GM20431 (cell line): ENCODE data around the gene ERP27.

Experiments
- in situ Hi-C: fragments of 300-500 bp; cut with MseI, MboI; formaldehyde crosslinking; loops from one replicate; pipeline ENCODE4 v1.15.0; 2020; ENCODE audit warnings: low sequenced_read_pairs; ENCODE audit not compliant: unreplicated experiment

The ERP27 gene

DNA sequence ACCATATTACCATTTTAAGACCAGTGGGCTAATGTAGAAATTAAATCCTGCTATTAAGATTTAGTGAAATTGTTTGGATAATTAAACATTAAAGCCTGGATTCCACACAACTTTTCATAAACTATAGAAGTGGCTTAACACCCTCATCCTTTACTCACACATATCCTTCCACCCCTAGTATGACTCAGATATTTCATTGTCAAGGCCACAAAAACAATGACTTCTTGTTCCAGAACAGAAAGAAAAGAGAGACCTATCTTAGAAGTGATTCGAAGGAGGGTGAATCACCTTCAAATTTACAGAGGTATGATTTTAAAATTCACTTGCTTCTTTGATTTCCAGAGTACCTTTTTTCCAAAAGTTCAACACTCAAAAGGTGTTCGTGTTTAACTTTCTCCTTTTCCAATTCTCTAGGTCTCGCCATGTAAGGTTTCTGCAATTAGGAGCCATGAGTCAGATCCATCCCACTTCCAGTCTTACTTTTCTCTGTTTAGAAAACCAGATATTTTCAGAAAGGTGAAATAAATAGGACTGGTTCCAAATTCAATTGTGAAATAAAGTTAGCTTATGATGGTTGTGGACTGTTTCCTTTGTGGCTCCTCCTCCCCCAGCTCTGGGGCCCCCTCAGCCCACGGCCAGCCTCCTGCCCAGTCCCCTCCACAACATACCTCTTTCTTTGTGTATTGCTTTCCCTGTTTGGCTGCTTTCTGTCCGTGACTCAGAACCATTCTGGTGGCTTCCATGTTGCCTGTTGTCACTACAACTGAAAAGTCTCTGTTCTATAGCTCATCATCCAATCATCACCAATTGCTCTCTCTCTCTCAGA is 28.0 kb downstream of the ERP27 start:
- in situ Hi-C loops, result no loop called here

DNA sequence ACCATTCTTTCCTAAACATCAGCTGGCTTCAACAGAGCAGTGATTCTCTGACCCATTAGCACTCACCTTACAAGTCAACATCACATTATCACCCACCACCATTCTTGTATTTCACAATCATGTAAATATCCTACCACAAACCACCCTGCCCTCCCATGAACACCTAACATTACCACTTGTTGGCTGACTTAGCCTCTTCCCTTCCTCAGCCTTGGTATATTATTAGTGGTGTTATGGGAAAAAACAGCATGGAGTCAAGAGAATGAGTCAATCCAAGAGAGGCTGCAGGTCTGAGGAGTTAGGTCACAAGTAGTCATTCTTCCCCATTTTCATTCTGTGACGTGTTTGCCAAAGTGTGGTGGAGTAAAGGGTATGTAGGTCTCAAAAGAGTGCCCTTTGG is 30.4 kb downstream of the ERP27 start:
- in situ Hi-C loops, result no loop called here

GRCh38 chr12:14906114-14906513 is 32.2 kb downstream of the ERP27 start:
- in situ Hi-C loops, result no loop called here

- in situ Hi-C loops, result no loop called here
Measured at GRCh38 chr12:14905269-14906004, 32.9 kb downstream of the ERP27 start.

- in situ Hi-C loops, result no loop called here
Measured at GRCh38 chr12:14904854-14905253, 33.5 kb downstream of the ERP27 start.

DNA sequence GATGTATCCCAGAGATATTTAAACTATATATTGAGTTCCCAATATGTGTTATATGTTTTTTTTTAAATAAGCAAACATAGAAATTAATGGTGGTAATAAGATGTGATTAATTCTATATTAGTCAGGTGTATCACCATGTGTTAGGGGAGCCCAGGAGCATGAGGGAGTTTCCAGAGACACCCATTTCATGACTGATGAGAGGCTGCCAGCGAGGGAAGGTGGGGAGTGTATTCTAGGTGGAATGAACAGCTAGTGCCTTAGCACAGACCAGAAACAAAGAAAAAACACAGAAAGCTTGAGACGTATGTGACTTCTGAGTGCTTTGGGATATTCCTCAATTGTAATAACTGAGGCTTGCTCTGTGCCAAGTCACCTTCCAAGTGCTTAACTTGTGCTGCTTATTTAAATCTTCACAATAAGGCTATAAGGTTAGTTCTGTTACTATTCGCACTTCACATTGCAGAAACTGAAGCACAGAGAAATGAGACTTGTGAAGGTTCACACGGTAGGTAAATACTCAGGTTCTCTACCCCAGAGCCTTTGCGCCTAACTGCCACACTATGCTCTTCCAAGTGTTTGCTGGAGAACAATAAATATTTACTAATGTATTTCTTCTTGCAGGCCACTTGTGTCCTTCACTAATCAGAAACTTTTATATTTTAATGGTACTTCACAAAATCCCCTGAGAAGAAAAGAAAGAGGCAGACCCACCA is 34.8 kb downstream of the ERP27 start:
- in situ Hi-C loops, result no loop called here

DNA sequence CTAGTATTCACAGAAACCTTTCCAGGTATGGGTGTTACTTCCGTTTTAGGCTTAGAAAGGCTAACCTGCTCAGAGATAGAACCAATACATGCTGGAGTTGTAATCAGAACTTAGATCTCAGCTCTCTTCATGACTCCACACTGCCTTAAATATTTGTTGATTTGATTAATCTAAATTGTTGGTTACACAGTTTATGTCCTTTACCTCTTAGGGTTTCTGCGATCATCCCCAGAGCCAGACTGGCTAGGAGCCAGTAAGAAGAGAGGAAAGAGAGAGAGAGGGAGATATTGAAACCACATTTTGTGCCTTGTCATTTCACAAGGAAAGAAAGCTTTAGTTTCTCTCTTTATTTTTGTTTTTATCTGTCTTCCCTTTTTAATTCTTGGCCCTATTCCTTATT is 35.9 kb downstream of the ERP27 start:
- in situ Hi-C loops, result no loop called here

DNA sequence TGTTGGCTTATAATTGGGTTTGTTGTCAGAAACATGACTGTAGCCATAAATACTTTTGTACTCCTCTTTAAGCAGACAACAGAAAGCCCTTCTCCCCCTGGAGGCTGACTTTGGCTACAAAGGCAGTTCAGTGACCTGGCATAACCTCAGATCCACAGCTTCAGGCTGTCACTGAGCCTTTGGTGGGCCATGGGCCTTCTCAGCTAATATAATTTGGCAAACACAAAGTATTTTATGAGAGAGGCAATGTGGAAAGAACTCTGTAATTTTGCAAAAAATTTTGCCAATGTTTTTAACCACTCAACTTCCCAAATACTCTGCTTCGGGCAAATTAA is 37.1 kb downstream of the ERP27 start:
- in situ Hi-C loops, result no loop called here

- in situ Hi-C loops, result no loop called here
Measured at GRCh38 chr12:14900521-14901227, 37.7 kb downstream of the ERP27 start.

GRCh38 chr12:14896521-14897169 is 41.7 kb downstream of the ERP27 start:
- in situ Hi-C loops, result no loop called here

GRCh38 chr12:14893506-14894250 is 44.7 kb downstream of the ERP27 start:
- in situ Hi-C loops, result no loop called here

- in situ Hi-C loops, result no loop called here
Measured at GRCh38 chr12:14892726-14893505, 45.4 kb downstream of the ERP27 start.

DNA sequence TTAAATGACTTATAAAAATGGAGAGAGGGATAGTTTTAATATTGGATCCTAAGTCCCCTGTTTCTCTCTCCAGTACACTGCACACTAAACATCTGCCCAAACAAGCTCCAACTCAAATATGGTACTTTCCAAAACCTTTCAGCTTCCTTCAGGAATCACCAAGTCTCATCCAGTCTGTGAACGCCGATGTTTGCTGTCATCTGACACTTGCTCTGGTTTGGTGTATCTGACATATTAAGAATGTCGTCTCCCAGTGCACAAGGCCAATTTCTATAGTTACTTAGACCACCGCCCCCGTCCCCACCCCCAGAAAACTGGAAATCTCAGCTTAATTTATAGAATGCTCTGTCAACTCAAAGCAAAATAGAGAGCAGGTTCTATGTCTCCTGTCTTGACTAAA is 47.6 kb downstream of the ERP27 start:
- in situ Hi-C loops, result no loop called here

DNA sequence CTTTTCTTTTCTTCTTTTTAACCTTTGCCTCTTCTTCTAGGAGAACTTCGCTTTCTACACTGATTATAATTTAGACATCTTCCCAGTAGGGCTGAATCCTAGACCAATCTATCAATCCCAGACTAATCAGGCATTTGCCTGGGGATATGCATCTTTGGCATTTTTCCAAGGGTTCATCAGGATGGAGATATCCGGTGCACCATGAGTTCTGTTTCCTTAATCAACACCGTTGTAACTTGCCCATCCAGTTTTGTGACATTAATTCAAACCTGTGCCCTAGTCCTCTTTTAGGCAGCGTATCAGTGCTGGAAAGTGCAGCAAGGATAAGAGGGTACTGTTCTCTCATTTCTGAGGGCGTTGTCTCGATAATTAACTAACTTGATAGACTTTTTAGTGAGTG is 52.1 kb downstream of the ERP27 start:
- in situ Hi-C loops, result no loop called here

GRCh38 chr12:14885718-14886221 is 52.6 kb downstream of the ERP27 start, which contains the start of gene MGP:
MGP (minus strand) TSS chr12:14885854; CDS start chr12:14885791, 63 bp downstream.
- in situ Hi-C loops, result no loop called here

GRCh38 chr12:14884458-14884878 is 53.9 kb downstream of the ERP27 start:
- in situ Hi-C loops, result no loop called here

- in situ Hi-C loops, result no loop called here
Measured at GRCh38 chr12:14883686-14884085, 54.7 kb downstream of the ERP27 start.

GRCh38 chr12:14880890-14881453 is 57.4 kb downstream of the ERP27 start:
- in situ Hi-C loops, result no loop called here
